Liver (tissue), 3 donors: ENCODE data around the gene PDCD5.

Experiments used
- ATF3 ChIP-seq: IDR thresholded peaks from 2 replicates; pipeline ENCODE4 v1.6.1; 2016; ENCODE audit warnings: antibody characterized with exemption
- CTCF ChIP-seq: fragments of 150-350 bp; IDR thresholded peaks from 2 replicates; pipeline ENCODE4 v1.5.1; 2017; ENCODE audit warnings: improper control_type of control experiment, low read depth, low read length; ENCODE audit not compliant: missing input control
- EGR1 ChIP-seq, 2 donors: IDR thresholded peaks; 2 replicates each; pipeline ENCODE4 v1.6.1; 2016 to 2018; ENCODE audit warnings: antibody characterized with exemption in 2 of 2, low read depth in 2 of 2
- FOXA1 ChIP-seq: IDR thresholded peaks from 2 replicates; pipeline ENCODE4 v1.6.1; 2016; ENCODE audit warnings: antibody characterized with exemption
- GABPA ChIP-seq, 2 donors: IDR thresholded peaks in 1 of 2; conservative IDR thresholded peaks in 1 of 2; 2 replicates each; pipeline ENCODE4 v1.6.1; 2016; ENCODE audit warnings: antibody characterized with exemption in 2 of 2, mild to moderate bottlenecking in 1 of 2, moderate library complexity in 1 of 2
- HNF4G ChIP-seq: IDR thresholded peaks from 2 replicates; pipeline ENCODE4 v1.6.1; 2016; ENCODE audit warnings: antibody characterized with exemption
- MAX ChIP-seq: IDR thresholded peaks from 2 replicates; pipeline ENCODE4 v1.6.1; 2016; ENCODE audit warnings: antibody characterized with exemption
- RAD21 ChIP-seq, 2 donors: IDR thresholded peaks; 2 replicates each; pipeline ENCODE4 v1.6.1; 2016; ENCODE audit warnings: antibody characterized with exemption in 2 of 2, mild to moderate bottlenecking in 2 of 2
- REST ChIP-seq: IDR thresholded peaks from 2 replicates; pipeline ENCODE4 v1.6.1; 2016; ENCODE audit warnings: antibody characterized with exemption, mild to moderate bottlenecking
- SP1 ChIP-seq: IDR thresholded peaks from 2 replicates; pipeline ENCODE4 v1.6.1; 2018; ENCODE audit warnings: antibody characterized with exemption, mild to moderate bottlenecking
- TAF1 ChIP-seq: conservative IDR thresholded peaks from 2 replicates; pipeline ENCODE4 v1.6.1; 2016; ENCODE audit warnings: antibody characterized with exemption, mild to moderate bottlenecking
- YY1 ChIP-seq: IDR thresholded peaks from 2 replicates; pipeline ENCODE4 v1.6.1; 2016; ENCODE audit warnings: antibody characterized with exemption, mild to moderate bottlenecking
- ZBTB33 ChIP-seq: IDR thresholded peaks from 2 replicates; pipeline ENCODE4 v1.6.1; 2016; ENCODE audit warnings: antibody characterized with exemption
- donor health status: healthy.
- donor health status: healthy.

GRCh38 chr19:32567486-32567885 lies 13.5 kb upstream of the PDCD5 start:
- TF ChIP-seq REST (no peak), CTCF (no peak), TAF1 (no peak), GABPA (IDR thresholded peaks at IDR 0.05 in 1 of 2, conservative IDR thresholded peaks at IDR 0.05 in 1 of 2) (no peak), SP1 (no peak), ZBTB33 (no peak), YY1 (no peak), FOXA1 (no peak), EGR1 (IDR thresholded peaks at IDR 0.05; ENCODE audit: low read depth in 2 of 2) (no peak), MAX (no peak), HNF4G (no peak), ATF3 (no peak), RAD21 (IDR thresholded peaks at IDR 0.05) (no peak)
